Mucosa of stomach (tissue), 1 donor: ENCODE measurements around the gene POU6F2.

ENCODE experiments used
- H3K27me3 ChIP-seq: one replicate; pipeline ENCODE4 v1.7.0; 2013; ENCODE audit warnings: mild to moderate bottlenecking, low read length; ENCODE audit not compliant: control insufficient read depth, insufficient read depth
- H3K36me3 ChIP-seq: one replicate; pipeline ENCODE4 v1.7.0; 2013; ENCODE audit warnings: low read length; ENCODE audit not compliant: control insufficient read depth, insufficient read depth
- H3K4me1 ChIP-seq: one replicate; pipeline ENCODE4 v1.7.0; 2013; ENCODE audit warnings: mild to moderate bottlenecking, low read length; ENCODE audit not compliant: control insufficient read depth, insufficient read depth
- H3K4me3 ChIP-seq: one replicate; pipeline ENCODE4 v1.7.0; 2013; ENCODE audit warnings: low read length
- H3K9ac ChIP-seq: one replicate; pipeline ENCODE4 v1.7.0; 2013; ENCODE audit warnings: mild to moderate bottlenecking, low read length, moderate library complexity
- H3K9me3 ChIP-seq: one replicate; pipeline ENCODE4 v1.7.0; 2013; ENCODE audit warnings: mild to moderate bottlenecking, low read length, moderate library complexity; ENCODE audit not compliant: control insufficient read depth
- donor health status: Pancreatic carcinoma.

POU6F2 gene

DNA sequence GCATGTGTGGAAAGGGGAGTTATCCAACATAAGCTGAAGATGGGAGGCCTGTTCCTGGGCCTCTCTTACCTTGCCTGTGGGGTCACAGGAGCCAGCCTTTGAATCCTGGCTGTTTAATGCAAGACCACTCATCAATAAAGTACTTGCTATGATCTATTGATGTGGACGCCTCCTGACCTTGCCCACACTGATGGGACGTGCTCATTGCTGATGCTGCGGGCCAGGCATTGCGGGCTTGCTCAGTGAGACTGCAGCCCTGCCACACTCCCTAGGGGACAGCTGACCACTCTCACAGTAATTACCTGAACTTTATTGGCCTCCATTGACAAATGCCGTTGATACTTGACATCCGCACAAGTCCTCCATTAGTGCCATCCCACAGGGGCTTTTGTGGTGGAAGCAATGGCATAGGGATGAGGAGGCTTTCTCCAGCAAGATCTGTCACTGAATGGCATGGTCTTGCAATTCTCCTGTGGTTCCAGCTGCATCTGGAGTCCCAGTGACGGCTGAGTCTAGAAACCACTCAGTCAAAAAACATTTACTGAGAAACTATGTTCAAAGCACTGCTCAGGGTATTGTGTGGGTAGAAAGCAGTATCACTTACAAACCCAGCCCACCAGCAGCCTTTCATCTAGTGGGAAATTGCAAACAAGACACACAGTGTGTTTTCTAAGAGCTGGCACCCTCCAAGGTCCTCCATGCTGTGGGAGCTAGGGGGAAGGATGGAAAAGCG is 453.4 kb downstream of the POU6F2 start:
- H3K4me1 ChIP-seq = no peaks in the 10 kb centered on the region
- H3K4me3 ChIP-seq = no peak overlapping the region
- H3K27me3 ChIP-seq = no peaks in the 10 kb centered on the region
- no peaks in the 10 kb centered on the region for H3K36me3 ChIP-seq
- no peaks in the 10 kb centered on the region for H3K9me3 ChIP-seq
- H3K9ac ChIP-seq = no peak overlapping the region

GRCh38 chr7:39432368-39432767 is 454.7 kb downstream of the POU6F2 start:
- no peak overlapping the region for H3K4me3 ChIP-seq
- H3K36me3 ChIP-seq = no peaks in the 10 kb centered on the region
- H3K27me3 ChIP-seq = no peaks in the 10 kb centered on the region
- H3K4me1 ChIP-seq = no peaks in the 10 kb centered on the region
- no peak overlapping the region for H3K9ac ChIP-seq
- H3K9me3 ChIP-seq = no peaks in the 10 kb centered on the region

DNA sequence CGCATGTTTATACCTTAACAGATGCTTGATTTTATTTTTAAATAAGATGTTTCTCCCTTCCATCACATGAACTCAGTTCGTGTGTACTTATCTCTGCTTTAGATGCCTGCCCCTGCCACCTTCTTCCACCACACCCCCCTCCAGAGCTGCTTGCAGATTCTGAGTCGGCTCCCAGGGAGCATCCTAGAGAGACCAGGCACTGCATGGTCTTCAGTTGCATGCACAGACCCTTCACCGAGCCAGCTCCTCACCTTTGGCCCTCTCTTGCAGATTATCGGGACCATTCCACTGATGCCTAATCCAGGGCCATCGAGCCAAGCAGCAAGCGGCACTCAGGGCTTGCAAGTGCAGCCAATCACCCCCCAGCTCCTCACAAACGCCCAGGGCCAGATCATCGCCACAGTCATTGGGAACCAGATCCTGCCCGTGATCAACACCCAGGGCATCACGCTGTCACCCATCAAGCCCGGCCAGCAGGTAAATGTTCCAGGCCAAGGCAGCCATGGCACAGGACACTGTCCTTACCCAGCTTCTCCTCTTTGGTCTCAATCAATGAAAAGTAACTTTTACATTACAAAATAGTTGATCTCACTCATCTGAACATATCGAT is 455.2 kb downstream of the POU6F2 start:
- no peak overlapping the region for H3K9ac ChIP-seq

DNA sequence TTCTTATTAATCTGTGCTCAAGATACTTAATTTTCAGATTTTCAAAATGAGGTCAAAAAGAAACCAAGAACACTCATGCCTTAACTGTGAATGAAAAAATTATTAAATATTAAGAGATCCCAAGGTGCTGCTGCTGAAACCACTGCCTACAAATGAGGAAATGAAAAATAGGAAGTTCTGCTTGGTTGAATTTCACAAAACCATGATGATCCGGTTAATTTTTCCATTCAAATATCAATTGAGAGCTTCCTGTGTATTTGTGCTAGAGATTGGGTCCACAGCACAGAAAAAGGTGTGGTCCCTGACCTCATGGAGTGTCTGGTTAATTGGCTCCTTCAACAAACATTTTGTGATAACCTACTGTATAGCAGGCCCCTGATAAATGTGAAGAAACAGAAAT is 455.8 kb downstream of the POU6F2 start:
- Histone ChIP-seq H3K27me3 (no peaks in the 10 kb centered on the region), H3K4me1 (no peaks in the 10 kb centered on the region), H3K9ac (no peak overlapping the region), H3K36me3 (no peaks in the 10 kb centered on the region), H3K9me3 (no peaks in the 10 kb centered on the region), H3K4me3 (no peak overlapping the region)

More for the DNA sequence above, 455.2 kb downstream of the POU6F2 start:
- H3K27me3 ChIP-seq = no peaks in the 10 kb centered on the region
- no peaks in the 10 kb centered on the region for H3K4me1 ChIP-seq
- H3K4me3 ChIP-seq = no peak overlapping the region
- no peaks in the 10 kb centered on the region for H3K36me3 ChIP-seq
- no peaks in the 10 kb centered on the region for H3K9me3 ChIP-seq

DNA sequence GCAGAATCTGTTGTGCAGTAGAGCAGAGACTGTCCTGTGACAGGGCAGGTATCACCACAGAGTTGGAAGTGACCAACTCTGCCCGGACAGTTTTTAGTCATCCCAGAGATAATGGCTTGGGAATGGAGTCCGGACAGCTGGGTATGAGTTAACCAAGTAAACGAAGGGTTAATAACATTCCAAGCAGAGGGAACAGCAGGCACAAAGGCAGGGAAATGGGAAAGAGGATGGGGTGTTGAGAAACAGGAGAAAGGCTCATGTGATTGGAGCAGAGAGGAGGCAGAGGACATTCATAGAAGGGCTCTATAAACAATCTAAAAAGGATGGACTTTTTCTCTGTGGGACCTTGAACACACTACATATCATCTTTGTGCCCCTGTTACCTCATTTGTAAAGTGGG is 456.3 kb downstream of the POU6F2 start:
- H3K36me3 ChIP-seq = no peaks in the 10 kb centered on the region
- no peak overlapping the region for H3K4me3 ChIP-seq
- H3K9me3 ChIP-seq = no peaks in the 10 kb centered on the region
- H3K4me1 ChIP-seq = no peaks in the 10 kb centered on the region
- H3K9ac ChIP-seq = no peak overlapping the region
- no peaks in the 10 kb centered on the region for H3K27me3 ChIP-seq

DNA sequence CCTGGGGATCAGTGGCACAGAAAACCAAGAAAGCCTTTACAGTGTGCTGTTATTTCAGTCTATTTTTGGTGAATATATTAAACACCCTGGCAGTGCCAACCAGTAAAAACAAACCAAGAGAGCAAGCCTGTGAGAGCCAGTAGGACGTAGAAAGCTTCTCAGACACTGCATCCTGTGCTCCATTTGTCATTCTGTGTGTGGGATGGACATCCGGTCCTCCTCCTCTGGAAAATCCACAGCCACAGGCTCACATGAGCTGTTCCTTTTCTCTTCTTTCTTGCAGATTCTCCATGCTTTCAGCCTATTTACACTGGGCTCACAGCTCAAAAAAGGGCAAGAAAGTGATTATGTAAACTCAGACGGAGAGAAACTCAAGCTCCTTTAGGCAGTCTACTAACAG is 468.8 kb downstream of the POU6F2 start:
- Histone ChIP-seq H3K9me3 (no peaks in the 10 kb centered on the region), H3K4me3 (no peak overlapping the region), H3K9ac (no peak overlapping the region), H3K36me3 (no peaks in the 10 kb centered on the region), H3K4me1 (no peaks in the 10 kb centered on the region), H3K27me3 (peaks cover 4% of the 10 kb centered on the region)

GRCh38 chr7:39451901-39452300 is 474.2 kb downstream of the POU6F2 start:
- no peak overlapping the region for H3K9ac ChIP-seq
- H3K4me1 ChIP-seq = no peaks in the 10 kb centered on the region
- H3K9me3 ChIP-seq = no peaks in the 10 kb centered on the region
- no peak overlapping the region for H3K4me3 ChIP-seq
- no peaks in the 10 kb centered on the region for H3K27me3 ChIP-seq
- H3K36me3 ChIP-seq = no peaks in the 10 kb centered on the region

DNA sequence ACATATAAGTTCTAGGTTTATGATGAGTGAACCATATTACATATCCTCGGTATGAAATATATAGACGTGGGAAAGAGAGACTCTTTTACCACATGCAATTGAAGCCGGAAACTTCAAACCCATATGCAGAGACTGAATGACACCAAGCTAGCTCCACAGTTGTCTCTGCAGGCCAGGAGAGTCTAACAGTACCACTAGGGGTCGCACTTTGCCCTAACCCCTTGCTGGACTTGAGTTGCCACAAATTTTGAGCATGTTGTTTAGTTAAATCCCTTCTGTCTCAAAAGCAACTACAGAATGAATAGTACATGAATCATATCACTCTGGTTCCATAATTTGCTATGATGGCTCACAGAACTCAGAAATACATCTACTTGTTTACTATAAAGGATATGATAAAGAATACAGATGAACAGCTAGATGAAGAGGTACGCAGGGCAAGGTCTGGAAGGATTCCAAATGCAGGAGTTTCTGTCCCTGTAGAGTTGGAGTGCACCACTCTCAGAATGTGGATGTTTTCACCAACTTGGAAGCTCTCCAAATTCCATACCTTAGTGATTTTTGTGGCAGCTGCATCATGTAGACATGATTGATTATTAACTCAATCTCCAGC is 476.1 kb downstream of the POU6F2 start:
- no peaks in the 10 kb centered on the region for H3K9me3 ChIP-seq

DNA sequence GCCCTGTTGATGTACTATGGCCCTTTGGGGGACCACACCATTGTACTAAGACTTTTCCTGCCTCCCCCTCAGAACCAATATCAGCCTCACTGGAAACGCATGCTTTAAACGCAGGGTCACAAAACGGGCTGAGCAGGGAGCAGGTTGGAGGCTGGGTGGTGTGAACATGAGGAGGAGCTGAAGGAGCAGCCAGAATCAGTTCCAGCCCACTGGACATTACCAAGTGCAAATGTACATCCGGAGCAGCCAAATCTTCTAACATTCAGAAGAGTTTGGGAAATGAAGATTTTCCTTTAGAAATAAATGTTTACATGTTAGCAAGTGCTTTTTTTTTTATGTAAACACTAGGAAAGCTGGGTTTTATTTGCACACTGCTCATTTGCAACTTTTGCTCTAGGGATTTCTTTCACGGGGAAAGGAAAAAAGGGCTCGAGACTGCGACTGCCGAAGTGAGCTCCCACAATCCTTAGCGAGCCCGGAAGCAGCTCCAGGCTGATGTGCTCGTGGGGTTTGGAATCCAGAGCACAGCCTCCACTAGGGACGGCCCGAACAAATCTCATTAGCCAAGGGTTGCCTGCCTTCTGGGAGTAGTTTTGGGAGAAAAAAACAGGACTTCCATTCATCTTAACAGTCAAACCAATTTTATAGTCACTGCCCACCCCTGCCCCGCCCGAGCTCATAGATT is 480.5 kb downstream of the POU6F2 start:
- H3K4me1 ChIP-seq = no peaks in the 10 kb centered on the region
- no peaks in the 10 kb centered on the region for H3K9me3 ChIP-seq
- H3K4me3 ChIP-seq = no peak overlapping the region
- no peak overlapping the region for H3K9ac ChIP-seq
- H3K27me3 ChIP-seq = no peaks in the 10 kb centered on the region
- no peaks in the 10 kb centered on the region for H3K36me3 ChIP-seq

More for the DNA sequence above, 476.1 kb downstream of the POU6F2 start:
- Histone ChIP-seq H3K27me3 (no peaks in the 10 kb centered on the region), H3K4me1 (no peaks in the 10 kb centered on the region), H3K4me3 (no peak overlapping the region), H3K9ac (no peak overlapping the region), H3K36me3 (no peaks in the 10 kb centered on the region)

GRCh38 chr7:39459636-39460035 is 481.9 kb downstream of the POU6F2 start:
- Histone ChIP-seq H3K27me3 (no peaks in the 10 kb centered on the region), H3K4me3 (no peak overlapping the region), H3K9me3 (no peaks in the 10 kb centered on the region), H3K4me1 (no peaks in the 10 kb centered on the region), H3K9ac (no peak overlapping the region), H3K36me3 (no peaks in the 10 kb centered on the region)

GRCh38 chr7:39460486-39460885 is 482.8 kb downstream of the POU6F2 start:
- H3K4me3 ChIP-seq = no peak overlapping the region
- H3K27me3 ChIP-seq = no peaks in the 10 kb centered on the region
- H3K9ac ChIP-seq = no peak overlapping the region
- H3K9me3 ChIP-seq = no peaks in the 10 kb centered on the region
- H3K36me3 ChIP-seq = no peaks in the 10 kb centered on the region
- no peaks in the 10 kb centered on the region for H3K4me1 ChIP-seq

- Histone ChIP-seq H3K4me1 (no peaks in the 10 kb centered on the region), H3K9me3 (no peaks in the 10 kb centered on the region), H3K36me3 (no peaks in the 10 kb centered on the region), H3K9ac (no peak overlapping the region), H3K4me3 (no peak overlapping the region), H3K27me3 (no peaks in the 10 kb centered on the region)
These were observed 483.6 kb downstream of the POU6F2 start for GRCh38 chr7:39461263-39461820.
